NCI-H1930 (cell line): ENCODE data around the gene EPS8L1.
"Not testable (repeated sequence)": the region's sequence is repeated elsewhere in the genome, so short reads cannot be mapped to it uniquely, and the experiment has no call there.

Experiments used
- DNase-seq, 2 experiments: peaks; one replicate each; lab custom pipeline; 2025; lab: John Stamatoyannopoulos, UW

Gene EPS8L1

DNA sequence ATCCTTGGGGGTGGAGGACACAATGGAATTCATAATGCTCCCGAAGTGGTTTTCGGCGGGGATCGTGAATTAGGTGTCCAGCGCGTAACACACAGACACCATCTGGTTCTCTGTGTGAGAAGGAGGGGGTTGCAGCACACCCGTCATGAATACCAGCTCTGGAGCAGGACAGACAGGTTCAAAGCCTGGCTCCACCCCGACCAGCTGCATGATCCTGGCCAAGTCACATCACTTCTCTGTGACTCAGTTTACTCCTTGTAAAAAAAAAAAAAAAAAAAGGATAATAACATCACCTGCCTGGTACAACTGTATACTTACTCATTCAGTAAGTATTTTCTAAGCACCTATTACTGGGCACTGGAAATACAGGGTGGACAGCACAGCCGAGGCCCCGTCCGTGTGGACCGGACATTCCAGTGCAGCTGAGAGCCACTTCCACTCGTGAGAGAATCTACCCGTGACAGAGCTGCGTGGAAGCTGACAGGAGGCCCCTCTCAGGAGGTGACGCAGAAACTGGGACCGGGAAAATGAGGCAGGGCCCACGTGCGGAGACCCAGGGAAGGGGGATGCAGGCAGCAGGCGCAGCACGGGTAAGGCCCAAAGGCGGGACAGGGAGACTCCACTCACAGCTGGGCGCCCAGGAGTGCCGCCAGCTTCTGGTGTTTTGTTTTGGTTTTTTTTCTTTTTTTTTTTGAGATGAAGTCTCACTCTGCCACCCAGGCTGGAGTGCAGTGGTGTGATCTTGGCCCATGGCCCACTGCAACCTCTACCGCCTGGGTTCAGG, 24.7 kb upstream of the EPS8L1 start:
- DNase-seq, result no peak

DNA sequence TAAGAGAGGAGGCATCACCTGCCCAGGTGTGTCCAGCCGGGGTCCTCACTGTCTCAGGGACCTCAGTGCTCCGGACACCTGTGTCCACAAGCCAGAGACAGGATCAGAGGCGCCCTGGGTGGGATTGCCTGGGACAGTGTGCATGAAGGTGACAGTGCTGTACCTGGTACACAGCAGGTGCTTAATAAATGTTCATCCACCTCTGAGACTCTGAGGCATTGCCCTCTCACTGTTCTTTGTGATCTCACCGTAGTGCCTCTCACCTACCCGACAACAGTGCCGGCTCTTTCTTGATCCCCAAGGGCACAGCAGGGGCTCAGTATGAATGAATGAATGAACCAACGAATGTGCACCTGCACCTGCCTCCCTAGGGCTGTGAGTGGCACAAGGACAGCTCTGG, 21.9 kb upstream of the EPS8L1 start:
- no peak for DNase-seq

DNA sequence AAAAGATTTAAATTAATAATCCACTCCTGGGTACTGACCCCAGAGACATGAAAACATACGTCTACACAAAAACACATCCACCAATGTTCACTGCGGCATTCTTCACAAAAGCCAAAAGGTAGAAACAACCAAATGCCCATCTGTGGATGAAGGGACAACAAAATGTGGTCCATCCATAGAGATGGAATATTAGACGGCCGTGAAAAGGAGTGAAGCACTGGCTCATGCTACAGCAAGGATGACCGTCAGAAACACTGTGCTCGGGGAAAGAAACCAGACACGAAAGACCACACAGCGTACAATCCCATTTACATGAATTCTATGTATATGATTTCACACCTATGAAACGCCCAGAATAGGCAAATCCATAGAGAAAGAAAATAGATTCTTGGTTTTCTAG, 18.8 kb upstream of the EPS8L1 start:
- DNase-seq, result no peak

DNA sequence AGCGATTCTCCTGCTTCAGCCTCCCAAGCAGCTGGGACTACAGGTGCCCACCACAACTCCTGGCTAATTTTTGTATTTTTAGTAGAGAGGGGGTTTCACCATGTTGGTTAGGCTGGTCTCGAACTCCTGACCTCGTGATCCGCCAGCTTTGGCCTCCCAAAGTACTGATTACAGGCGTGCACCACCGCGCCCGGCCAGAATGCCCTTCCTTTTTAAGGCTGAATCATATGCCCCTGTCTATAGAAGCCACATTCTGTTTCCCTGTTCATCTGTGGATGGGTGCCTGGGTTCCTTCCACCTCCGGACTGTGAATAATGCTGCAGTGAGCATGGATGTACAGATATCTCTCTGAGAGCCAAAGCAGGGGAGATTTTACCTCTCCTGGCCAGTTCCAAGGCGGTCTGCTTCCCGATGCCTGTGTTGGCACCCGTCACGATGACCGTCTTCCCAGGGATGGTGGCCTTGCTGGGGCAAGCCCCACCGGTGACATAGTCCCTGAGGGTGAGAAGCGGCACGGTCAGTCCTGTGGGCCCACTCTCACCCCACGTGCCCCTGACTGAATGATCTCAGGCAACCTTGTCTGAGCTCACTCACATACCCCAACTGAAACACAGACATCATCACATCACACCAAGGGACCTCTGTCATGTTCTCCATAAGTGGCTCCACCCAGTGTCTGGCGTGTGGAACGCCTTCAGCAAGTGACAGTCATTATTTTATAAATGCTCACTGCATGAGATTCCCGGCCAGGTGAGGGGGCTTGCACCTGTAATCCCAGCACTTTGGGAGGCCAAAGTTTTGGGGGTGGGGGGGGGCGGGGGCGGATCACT, 16.7 kb upstream of the EPS8L1 start:
- DNase-seq, result no peak

DNA sequence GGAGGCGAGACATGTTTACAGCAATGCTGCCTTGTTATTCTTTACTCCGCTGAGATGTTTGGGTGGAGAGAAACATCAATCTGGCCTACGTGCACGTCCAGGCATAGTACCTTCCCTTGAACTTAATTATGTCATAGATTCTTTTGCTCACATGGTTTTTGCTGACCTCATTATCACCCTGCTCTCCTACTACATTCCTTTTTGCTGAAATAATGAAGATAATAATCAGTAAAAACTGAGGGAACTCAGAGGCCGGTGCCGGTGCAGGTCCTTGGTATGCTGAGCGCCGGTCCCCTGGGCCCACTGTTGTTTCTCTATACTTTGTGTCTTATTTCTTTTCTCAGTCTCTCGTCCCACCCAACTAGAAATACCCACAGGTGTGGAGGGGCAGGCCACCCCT, 15.4 kb upstream of the EPS8L1 start:
- not testable (repeated sequence) for DNase-seq

DNA sequence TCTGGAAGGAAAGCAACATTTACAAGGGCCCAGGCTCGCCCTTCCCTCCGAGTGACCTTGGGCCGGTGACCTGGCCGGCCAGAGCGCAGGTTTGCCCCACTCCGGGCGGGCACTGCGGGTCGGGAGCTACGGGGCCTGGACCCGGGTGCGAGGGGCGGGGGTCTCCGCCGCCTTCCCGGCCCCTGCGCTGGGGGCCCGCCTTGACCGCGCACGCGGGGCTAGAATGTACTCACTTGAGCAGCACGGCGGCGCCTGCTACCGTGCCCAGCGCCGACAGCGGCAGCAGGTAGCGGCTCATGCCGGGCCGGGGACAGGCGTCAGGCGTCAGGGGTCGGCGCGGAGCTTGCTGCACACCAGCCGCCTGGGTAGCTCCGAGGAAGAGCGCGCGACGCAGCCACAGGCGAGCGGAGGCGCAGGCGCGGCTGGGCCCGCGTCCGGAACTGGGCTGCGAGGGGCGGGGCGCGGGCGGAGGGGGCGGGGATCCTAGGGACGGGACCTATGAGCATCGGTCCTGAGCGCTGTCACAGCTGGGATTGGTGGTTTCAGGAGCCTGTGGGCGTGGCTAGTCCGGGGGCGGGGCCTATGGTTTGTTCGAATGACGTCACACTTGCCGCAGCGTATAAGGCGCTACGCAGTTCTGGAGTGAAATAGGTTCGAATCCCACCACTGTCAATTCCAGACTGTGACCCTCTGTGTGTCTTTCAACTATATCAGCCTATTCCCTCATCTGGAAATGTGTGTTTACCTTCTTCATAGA, 12.8 kb upstream of the EPS8L1 start, which contains the start of gene RDH13:
TSS of gene RDH13 (minus strand) at position 414 of the 757 bp plus-strand sequence. CDS start at position 298, 116 bp downstream.
- peak; percentile 92 to 94 for DNase-seq

DNA sequence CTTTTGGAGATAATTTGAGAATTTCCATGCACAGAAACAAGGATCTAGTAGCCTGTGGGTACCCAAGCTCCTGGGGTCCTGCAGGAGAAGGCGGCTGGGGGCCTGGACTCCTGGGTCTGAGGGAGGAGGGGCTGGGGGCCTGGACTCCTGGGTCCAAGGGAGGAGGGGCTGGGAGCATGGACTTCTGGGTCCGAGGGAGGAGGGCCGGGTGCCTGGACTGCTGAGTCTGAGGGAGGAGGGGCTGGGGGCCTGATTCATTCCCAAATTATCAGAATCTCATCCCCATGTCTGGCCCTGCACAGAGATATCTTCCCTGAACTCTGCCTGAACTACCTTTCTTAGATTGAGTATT, 12.2 kb upstream of the EPS8L1 start:
- DNase-seq, result no peak

- DNase-seq, result not testable (repeated sequence)
Observed at GRCh38 chr19:55065516-55065915, 10.2 kb upstream of the EPS8L1 start.

- no peak for DNase-seq
Observed at GRCh38 chr19:55066107-55066709, 9.5 kb upstream of the EPS8L1 start.

DNA sequence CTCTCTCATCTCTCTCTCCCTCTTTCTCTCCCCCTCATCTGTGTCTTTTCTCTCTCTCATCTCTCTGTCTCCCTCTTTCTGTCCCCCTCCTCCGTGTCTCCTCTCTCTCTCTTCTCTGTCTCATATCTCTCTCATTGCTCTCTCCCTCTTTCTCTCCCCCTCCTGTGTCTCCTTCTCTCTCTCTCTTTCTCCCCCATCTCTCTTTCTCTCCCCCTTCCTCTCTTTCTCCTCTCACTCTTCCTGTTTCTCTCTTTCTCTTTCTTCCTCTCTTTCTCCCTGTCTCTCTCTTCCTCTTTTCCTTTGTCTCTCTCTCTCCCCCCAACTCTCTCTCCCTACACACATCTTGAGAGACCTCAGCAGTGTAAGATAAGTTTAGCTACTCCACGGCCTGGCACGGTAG, 7.8 kb upstream of the EPS8L1 start:
- DNase-seq, result no peak

DNA sequence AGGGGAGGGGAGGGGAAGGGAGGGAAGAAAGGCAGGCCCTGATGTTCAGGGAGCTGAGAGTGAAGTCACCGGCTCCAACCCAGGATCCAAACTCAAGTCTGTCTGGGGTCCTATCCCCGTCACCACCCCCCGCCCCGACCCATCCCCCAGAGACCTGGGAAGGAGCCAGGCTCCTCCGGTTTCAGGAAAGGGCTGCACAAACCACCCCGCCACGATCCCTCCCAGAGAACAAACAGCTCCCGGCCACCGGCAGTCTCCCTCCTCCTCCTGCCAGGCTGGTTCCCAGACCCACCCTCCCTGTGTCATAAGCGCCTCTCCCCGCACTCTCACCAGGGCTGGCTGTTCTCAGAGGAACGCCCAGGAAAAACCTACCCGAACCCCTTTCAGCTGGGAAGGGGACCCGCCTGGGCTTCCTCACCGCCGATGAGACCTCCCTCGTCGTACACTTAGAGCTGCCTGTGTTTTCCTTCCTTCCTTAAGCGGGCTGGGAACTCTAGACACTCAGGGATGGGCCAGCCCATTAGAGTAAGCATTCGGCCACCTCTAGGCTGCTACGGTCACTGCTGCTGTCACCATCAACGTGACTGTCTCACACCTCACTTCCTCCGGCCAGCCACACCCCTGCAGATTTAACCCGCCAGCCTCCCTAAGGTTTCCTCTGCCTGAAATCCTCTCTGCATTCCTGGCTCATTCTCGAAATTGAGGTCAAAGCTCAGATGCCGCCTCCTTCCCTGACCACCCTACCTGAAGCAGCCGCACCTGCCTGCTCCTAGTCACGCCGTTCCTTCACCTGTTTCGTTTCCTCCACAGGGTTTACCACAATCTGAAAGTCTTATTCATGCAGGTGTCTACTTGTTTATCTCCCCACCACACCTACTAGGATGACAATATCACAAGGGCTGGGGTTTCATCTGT, 6.5 kb upstream of the EPS8L1 start:
- no peak for DNase-seq

DNA sequence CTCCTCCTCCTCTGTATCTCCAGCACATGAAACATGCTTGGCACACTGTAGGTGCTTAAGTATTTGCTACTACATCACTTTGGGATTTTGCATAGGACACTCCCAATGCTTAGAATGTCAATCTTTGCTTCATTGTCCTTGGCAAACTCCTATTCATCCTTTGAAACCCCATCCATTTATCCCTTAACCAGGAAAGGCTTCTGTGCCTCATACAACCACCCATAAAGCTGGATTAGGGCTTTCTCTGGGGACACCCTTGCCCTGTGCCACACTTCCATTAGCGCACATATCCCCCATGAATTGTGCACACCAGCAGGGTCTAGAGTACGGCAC, 5.8 kb upstream of the EPS8L1 start:
- no peak for DNase-seq

- DNase-seq, result no peak
Observed at GRCh38 chr19:55070466-55071128, 5.1 kb upstream of the EPS8L1 start.

GRCh38 chr19:55071129-55071502, 4.6 kb upstream of the EPS8L1 start:
- DNase-seq, result no peak

- DNase-seq, result no peak
Observed at GRCh38 chr19:55071913-55072312, 3.8 kb upstream of the EPS8L1 start.

DNA sequence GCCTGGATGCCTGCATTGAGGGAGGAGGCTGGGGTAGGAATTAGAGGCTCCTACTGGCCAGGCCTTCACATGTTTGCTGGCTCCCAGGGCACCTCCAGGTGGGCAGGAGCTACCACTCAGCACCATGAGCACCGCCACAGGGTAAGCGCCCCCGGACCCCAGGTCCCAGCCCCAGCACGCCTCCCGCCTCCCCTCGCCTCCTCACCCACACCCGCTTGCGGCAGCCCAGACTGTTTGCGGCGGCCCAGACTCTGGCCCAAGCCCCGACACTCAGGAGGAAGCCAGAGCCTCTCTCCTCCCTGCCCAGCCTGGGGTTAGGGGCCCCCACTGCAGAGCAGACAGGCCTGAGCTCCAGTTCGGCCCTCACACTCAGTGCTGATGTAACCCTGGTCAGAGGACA, 652 bp downstream of the EPS8L1 start:
- no peak for DNase-seq

- no peak for DNase-seq
Observed at GRCh38 chr19:55077106-55077505, 1.4 kb downstream of the EPS8L1 start.

DNA sequence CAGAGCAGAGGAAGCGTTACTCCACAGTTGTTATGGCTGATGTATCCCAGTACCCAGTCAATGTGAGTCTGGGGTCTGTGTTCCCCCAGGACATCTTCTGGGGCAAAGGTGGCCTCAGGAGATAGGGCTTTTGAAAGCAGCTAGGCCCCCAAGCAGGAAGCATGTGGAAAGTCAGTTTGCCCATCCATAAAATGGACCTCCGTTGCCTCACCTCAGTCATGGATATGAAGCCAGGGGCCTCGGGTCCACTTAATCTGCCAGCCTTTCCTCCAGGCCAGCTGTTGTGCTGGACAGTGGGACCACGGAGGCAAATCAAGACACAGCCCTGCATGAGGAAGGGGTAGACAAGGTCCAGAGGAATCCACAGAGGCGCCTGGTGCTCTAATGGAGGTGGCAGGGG, 3.3 kb downstream of the EPS8L1 start:
- no peak for DNase-seq

DNA sequence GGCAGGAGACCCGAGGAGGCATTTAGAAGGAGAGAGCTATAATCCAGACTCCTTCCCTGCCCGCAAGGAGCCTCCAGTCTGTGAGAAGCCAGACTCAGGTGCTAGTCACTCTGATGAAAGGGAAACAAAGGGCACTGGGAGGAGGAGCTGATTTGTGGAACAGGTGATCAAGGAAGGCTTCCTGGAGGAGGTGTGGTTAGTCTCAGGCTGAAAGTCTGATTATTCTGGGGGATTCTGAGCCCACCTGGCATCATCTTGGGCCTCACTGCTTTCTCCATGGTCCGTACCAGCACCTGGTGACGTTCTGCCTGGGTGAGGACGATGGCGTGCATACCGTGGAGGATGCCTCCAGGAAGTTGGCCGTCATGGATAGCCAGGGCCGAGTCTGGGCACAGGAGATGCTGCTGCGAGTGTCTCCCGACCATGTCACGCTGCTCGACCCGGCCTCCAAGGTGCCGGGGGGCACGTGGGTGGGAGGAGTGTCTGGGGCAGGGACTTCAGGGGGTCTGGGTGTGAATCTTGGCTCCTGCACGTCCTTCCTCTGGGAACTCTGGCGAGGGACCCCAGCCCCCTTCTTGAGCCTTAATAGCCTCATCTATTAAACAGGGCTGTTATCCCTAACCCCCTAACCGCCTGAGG, 3.9 kb downstream of the EPS8L1 start:
- DNase-seq, result no peak
